Ishikawa (cell line): ENCODE measurements around the gene ARSB.

Experiments used
- CEBPB ChIP-seq: IDR thresholded peaks from 2 replicates; pipeline ENCODE4 v1.6.1; 2012
- EGR1 ChIP-seq: IDR thresholded peaks from 2 replicates; pipeline ENCODE4 v1.6.1; 2012
- FOXM1 ChIP-seq: IDR thresholded peaks from 2 replicates; pipeline ENCODE4 v1.6.1; 2012; ENCODE audit warnings: low read depth, borderline replicate concordance
- NFIC ChIP-seq: IDR thresholded peaks from 2 replicates; pipeline ENCODE4 v1.6.1; 2012
- REST ChIP-seq: IDR thresholded peaks from 2 replicates; pipeline ENCODE4 v1.6.1; 2012; ENCODE audit warnings: low read depth, mild to moderate bottlenecking
- TAF1 ChIP-seq: IDR thresholded peaks from 2 replicates; pipeline ENCODE4 v1.6.1; 2012; ENCODE audit warnings: low read depth, mild to moderate bottlenecking
- USF1 ChIP-seq: IDR thresholded peaks from 2 replicates; pipeline ENCODE4 v1.6.1; 2012
- YY1 ChIP-seq: IDR thresholded peaks from 2 replicates; pipeline ENCODE4 v1.6.1; 2012; ENCODE audit warnings: low read depth
- ZBTB7A ChIP-seq: IDR thresholded peaks from 2 replicates; pipeline ENCODE4 v1.6.1; 2012; ENCODE audit warnings: low read depth
- TF ChIP-seq, protein P1 (sequence below): IDR thresholded peaks from 2 replicates; pipeline ENCODE4 v1.6.1; 2012

- no peak for TF ChIP-seq USF1
- TF ChIP-seq YY1: no peak
- no peak for TF ChIP-seq CEBPB
- TF ChIP-seq TAF1: no peak
- no peak for TF ChIP-seq EGR1
- no peak for TF ChIP-seq FOXM1
- TF ChIP-seq REST: no peak
- TF ChIP-seq, protein P1, sequence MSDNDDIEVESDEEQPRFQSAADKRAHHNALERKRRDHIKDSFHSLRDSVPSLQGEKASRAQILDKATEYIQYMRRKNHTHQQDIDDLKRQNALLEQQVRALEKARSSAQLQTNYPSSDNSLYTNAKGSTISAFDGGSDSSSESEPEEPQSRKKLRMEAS: no peak
- TF ChIP-seq NFIC: no peak
- no peak for TF ChIP-seq ZBTB7A
Observed at GRCh38 chr5:78735834-78736463, 249.2 kb downstream of the ARSB start.
